ENCODE data around the gene TGFBR2. TPM values are rescaled to one million over a fixed set of nuclear protein-coding genes. Genes with fewer than 3 reads are reported as not detected.
A peak's percentile ranks its signal among the peaks of the same experiment; 100 is the strongest.

TGFBR2 gene
- total RNA-seq, 2 donors from 2014 or later: 6.0 to 9.6 TPM

DNA sequence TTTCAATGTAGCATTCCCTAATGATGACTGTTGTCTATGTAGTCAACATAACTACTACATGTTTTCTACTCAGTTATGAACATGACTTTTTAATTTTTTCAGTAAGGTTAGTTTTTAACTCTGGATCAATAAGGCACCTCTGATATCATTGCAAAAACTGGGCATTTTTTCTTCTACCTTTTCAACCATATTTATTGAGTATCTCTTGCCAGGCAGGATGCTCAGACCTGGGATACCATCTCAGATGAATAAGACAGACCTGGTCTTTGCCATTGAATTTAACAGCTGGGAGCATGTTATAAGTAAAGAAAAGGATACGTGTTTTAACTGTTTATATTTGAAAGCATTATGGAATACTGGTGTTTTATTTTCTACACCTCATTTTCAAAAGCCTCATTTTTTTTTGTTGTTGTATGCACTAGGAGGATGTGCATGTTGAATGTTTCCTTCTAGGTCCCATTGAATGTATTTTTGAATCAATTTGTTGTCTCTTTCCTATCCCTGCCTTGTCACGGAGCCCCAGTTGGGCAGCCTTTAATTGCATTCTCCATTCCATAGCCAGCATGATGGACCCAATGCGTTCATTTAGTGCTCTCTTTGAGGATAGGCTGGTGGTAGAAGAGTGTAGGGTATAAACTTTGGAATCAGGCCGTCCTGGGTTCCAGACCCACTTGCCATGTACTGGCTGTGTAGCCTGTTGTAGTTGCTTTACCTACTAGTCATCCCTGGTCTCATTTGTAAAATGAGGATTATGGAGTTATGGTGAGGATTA lies 3.7 kb downstream of the TGFBR2 start:
- Mint-ChIP-seq H3K27me3 (ENCODE audit: insufficient read depth) (no peaks in the 10 kb centered on the region), H3K36me3 (ENCODE audit: low read depth) (no peaks in the 10 kb centered on the region), H3K4me1 (peaks cover 55% of the 10 kb centered on the region), H3K4me3 (no peak overlapping the region), H3K9me3 (no peaks in the 10 kb centered on the region), H3K27ac (no peak overlapping the region)
- H3K4me3 ChIP-seq (ENCODE audit: low read length): peak overlapping the region; percentile 36
- H3K27me3 ChIP-seq (ENCODE audit: control insufficient read depth, insufficient read depth, low read length, poor library complexity, severe bottlenecking): peaks cover 5% of the 10 kb centered on the region
- no peak for DNase-seq
- TF ChIP-seq, protein P1, sequence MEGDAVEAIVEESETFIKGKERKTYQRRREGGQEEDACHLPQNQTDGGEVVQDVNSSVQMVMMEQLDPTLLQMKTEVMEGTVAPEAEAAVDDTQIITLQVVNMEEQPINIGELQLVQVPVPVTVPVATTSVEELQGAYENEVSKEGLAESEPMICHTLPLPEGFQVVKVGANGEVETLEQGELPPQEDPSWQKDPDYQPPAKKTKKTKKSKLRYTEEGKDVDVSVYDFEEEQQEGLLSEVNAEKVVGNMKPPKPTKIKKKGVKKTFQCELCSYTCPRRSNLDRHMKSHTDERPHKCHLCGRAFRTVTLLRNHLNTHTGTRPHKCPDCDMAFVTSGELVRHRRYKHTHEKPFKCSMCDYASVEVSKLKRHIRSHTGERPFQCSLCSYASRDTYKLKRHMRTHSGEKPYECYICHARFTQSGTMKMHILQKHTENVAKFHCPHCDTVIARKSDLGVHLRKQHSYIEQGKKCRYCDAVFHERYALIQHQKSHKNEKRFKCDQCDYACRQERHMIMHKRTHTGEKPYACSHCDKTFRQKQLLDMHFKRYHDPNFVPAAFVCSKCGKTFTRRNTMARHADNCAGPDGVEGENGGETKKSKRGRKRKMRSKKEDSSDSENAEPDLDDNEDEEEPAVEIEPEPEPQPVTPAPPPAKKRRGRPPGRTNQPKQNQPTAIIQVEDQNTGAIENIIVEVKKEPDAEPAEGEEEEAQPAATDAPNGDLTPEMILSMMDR (conservative IDR thresholded peaks at IDR 0.05): no peak
- H3K27ac ChIP-seq (ENCODE audit: low read depth, low read length): no peak overlapping the region
- 97 to 100% methylated on average over 1 to 4 of the region's 4 CpGs for WGBS, 2 experiments (ENCODE audit: insufficient coverage in 1 of 2, insufficient read length in 1 of 2)
- H3K9ac ChIP-seq (ENCODE audit: extremely low read depth, low read length, poor library complexity, severe bottlenecking): no peak overlapping the region
- no peaks in the 10 kb centered on the region for H3K9me3 ChIP-seq (ENCODE audit: control insufficient read depth, low read length)
- no peaks in the 10 kb centered on the region for H3K36me3 ChIP-seq (ENCODE audit: control insufficient read depth, insufficient read depth, low read length)
- H3K4me1 ChIP-seq (ENCODE audit: control insufficient read depth, insufficient read depth, low read length): no peaks in the 10 kb centered on the region

DNA sequence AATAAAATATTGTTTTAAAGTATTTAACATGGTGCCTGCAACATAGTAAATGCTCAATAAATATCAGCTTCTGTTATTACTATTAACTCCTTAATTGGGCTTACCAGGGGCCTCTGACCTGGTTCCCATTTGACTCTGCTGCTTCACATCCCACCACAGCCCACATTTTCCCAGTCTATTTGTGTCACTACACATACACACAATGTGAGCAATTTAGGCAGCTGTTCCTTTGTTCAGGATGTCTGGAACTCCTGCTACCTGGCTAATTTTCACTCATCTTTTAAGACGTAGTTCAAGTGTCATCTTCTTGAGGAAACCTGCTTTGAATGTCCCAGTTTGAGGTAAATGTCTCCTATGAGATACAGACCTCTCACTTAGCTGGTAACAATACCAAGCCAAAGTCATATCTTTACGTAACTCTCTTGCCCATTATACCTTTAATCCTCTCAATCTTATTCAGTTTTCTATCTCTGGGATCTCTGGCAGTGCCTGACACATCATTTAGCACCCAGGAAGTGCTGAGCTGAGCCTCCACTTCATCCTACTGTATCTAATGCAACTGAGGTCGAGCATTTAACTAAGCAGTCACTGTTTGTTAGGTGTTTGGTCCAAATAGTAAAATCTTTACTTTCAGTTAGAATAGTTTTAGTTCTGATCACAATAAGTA lies 4.4 kb downstream of the TGFBR2 start:
- Mint-ChIP-seq H3K4me1 (peaks cover 51% of the 10 kb centered on the region), H3K27ac (no peak overlapping the region), H3K4me3 (no peak overlapping the region), H3K27me3 (ENCODE audit: insufficient read depth) (no peaks in the 10 kb centered on the region), H3K36me3 (ENCODE audit: low read depth) (no peaks in the 10 kb centered on the region), H3K9me3 (no peaks in the 10 kb centered on the region)
- no peak for DNase-seq
- H3K27ac ChIP-seq (ENCODE audit: low read depth, low read length): no peak overlapping the region
- 69% methylated on average over 3 of the region's 3 CpGs for WGBS, 2 experiments (ENCODE audit: insufficient coverage in 1 of 2, insufficient read length in 1 of 2)
- peak overlapping the region; percentile 36 for H3K4me3 ChIP-seq (ENCODE audit: low read length)
- H3K36me3 ChIP-seq (ENCODE audit: control insufficient read depth, insufficient read depth, low read length): no peaks in the 10 kb centered on the region
- no peaks in the 10 kb centered on the region for H3K4me1 ChIP-seq (ENCODE audit: control insufficient read depth, insufficient read depth, low read length)
- no peaks in the 10 kb centered on the region for H3K27me3 ChIP-seq (ENCODE audit: control insufficient read depth, insufficient read depth, low read length, poor library complexity, severe bottlenecking)
- no peak overlapping the region for H3K9ac ChIP-seq (ENCODE audit: extremely low read depth, low read length, poor library complexity, severe bottlenecking)
- H3K9me3 ChIP-seq (ENCODE audit: control insufficient read depth, low read length): no peaks in the 10 kb centered on the region
- TF ChIP-seq, protein P1 (conservative IDR thresholded peaks at IDR 0.05): no peak

DNA sequence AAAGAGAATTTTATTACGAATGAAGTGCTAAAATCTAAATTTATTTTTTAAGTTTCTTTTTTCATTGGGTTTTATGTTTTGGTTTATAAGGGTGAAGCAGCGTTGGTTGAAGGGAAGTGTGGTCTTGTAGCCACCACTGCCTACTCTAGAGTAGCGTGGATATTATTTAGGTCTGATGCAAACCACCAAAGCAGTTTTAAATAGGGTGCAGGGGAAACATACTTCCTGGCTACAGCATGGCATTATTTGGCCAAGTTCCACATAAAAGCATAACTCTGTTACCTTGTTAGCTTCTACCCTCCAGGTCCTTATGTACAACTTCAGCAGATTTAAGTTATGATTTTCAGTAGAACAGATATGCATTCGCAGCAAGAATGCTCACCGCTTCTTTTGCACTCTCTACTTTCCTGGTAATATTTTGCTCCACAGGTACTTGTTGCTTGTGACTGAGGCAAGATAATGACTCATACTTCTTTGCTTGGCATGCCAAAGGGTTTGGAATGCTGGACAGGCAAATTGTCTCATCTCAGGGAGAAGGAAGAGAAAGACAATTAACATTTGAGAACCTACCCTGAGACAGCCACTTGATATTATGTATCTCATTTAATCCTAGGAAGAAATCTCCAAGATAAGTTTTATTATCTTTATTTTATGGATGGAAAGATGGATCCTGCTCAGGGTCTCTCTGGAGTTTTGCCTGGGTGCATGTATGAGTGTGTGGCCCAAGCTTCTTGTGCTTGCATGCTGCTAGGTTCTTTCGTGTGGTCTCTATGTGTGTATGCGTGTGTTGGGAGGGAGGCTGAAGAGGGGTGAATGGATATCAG lies 5.4 kb downstream of the TGFBR2 start:
- Mint-ChIP-seq H3K9me3 (no peaks in the 10 kb centered on the region), H3K4me1 (peaks cover 55% of the 10 kb centered on the region), H3K36me3 (ENCODE audit: low read depth) (no peaks in the 10 kb centered on the region), H3K4me3 (no peak overlapping the region), H3K27me3 (ENCODE audit: insufficient read depth) (no peaks in the 10 kb centered on the region), H3K27ac (no peak overlapping the region)
- Histone ChIP-seq H3K4me3 (ENCODE audit: low read length) (no peak overlapping the region), H3K27ac (ENCODE audit: low read depth, low read length) (no peak overlapping the region), H3K9me3 (ENCODE audit: control insufficient read depth, low read length) (no peaks in the 10 kb centered on the region), H3K9ac (ENCODE audit: extremely low read depth, low read length, poor library complexity, severe bottlenecking) (no peak overlapping the region), H3K36me3 (ENCODE audit: control insufficient read depth, insufficient read depth, low read length) (no peaks in the 10 kb centered on the region), H3K4me1 (ENCODE audit: control insufficient read depth, insufficient read depth, low read length) (no peaks in the 10 kb centered on the region), H3K27me3 (ENCODE audit: control insufficient read depth, insufficient read depth, low read length, poor library complexity, severe bottlenecking) (no peaks in the 10 kb centered on the region)
- 90 to 94% methylated on average over 2 to 6 of the region's 7 CpGs for WGBS, 2 experiments (ENCODE audit: insufficient coverage in 1 of 2, insufficient read length in 1 of 2)
- TF ChIP-seq, protein P1 (conservative IDR thresholded peaks at IDR 0.05): no peak
- no peak for DNase-seq

All from endodermal cell (in vitro differentiated cells).